Aorta (tissue), 4 donors: Measurements from ENCODE around the gene ANXA4. TPM values are rescaled to one million over a fixed set of nuclear protein-coding genes. Genes with fewer than 3 reads are reported as not detected.

Source experiments
- polyA plus RNA-seq, 2 donors: library from polyadenylated mRNA; stranded (reverse); fragments of 200-250 nt; gene quantifications; one replicate each; pipeline ENCODE4 v1.2.3, GENCODE V29; 2013
- total RNA-seq, 2 donors: library from RNA; stranded (reverse); fragmentation: NEBNext Ultra II Directional; extraction: Animal tissue kit (Norgen Biotek cat#: 25700); gene quantifications; one replicate each; pipeline ENCODE4 v1.2.1, GENCODE V29; 2021
- donor health status: healthy with polysubstance abuse.
- donor health status: Bipolar disorder and iron deficiency.
- donor health status: DM: no; HTN: no; CAD: no.
- donor health status: DM: yes; HTN: yes; CAD: no.

The ANXA4 gene
- total and polyA plus RNA-seq, 4 donors: 73.0 to 120 (median 92.2) TPM

Other genes with a start within 250 kb of the ANXA4 start
- gene AAK1, start 98.4 kb upstream of the ANXA4 start, total RNA-seq: 10 to 100 TPM; 71.3 to 95.6 TPM
- gene AAK1, start 98.4 kb upstream of the ANXA4 start, polyA plus RNA-seq: 10 to 100 TPM in 1 of 2 donors, 1 to 10 TPM in 1; 6.9 to 30.8 TPM
- gene GMCL1, start 87.5 kb downstream of the ANXA4 start, total RNA-seq: 10 to 100 TPM; 16.1 to 16.9 TPM
- gene GMCL1, start 87.5 kb downstream of the ANXA4 start, polyA plus RNA-seq: 10 to 100 TPM; 10.8 to 13.3 TPM
- gene SNRNP27, start 151.8 kb downstream of the ANXA4 start, total RNA-seq: 10 to 100 TPM; 45.1 to 58.3 TPM
- gene SNRNP27, start 151.8 kb downstream of the ANXA4 start, polyA plus RNA-seq: 10 to 100 TPM; 42.1 to 61.1 TPM
- gene MXD1, start 173.0 kb downstream of the ANXA4 start, total RNA-seq: 10 to 100 TPM; 21.1 to 33.4 TPM
- gene MXD1, start 173.0 kb downstream of the ANXA4 start, polyA plus RNA-seq: 10 to 100 TPM in 1 of 2 donors, 1 to 10 TPM in 1; 5.3 to 11.3 TPM
- gene ASPRV1, start 219.5 kb downstream of the ANXA4 start, total RNA-seq: 1 to 10 TPM; 1.9 to 3.4 TPM
- 1 to 10 TPM; 1.1 to 2.0 TPM for gene ASPRV1, start 219.5 kb downstream of the ANXA4 start, polyA plus RNA-seq